B cell (primary cell): ENCODE results near the gene DEAF1. TPM values are rescaled to one million over a fixed set of nuclear protein-coding genes. Genes with fewer than 3 reads are reported as not detected.

Experiments used
- ATAC-seq: fragments of 200-7000 bp; cut with Tn5 transposase; one replicate; pipeline ENCODE4 v1.10.0; 2021; ENCODE audit warnings: low read depth, mild to moderate bottlenecking, moderate number of reproducible peaks, moderate library complexity
- CTCF ChIA-PET: fragments of 350-600 bp; sonication (Branson Sonifier 250); formaldehyde crosslinking; loops from one replicate; lab custom pipeline; 2021; ENCODE audit warnings: antibody characterized with exemption, inconsistent platforms; lab: Charles Lee
- POLR2A ChIA-PET: fragments of 350-600 bp; sonication (Branson Sonifier 250); formaldehyde crosslinking; loops from one replicate; lab custom pipeline; 2021; ENCODE audit warnings: antibody characterized with exemption; lab: Charles Lee
- DNase-seq: peaks from one replicate; pipeline ENCODE4 v3.0.0; 2013
- H2AFZ ChIP-seq: 2 replicates; pipeline ENCODE4 v1.6.1; 2012; ENCODE audit warnings: mild to moderate bottlenecking, low read depth, low read length; ENCODE audit not compliant: insufficient read depth, poor library complexity, severe bottlenecking
- H3K27ac ChIP-seq, 2 donors: 1 replicate in 1 of 2; 2 replicates in 1 of 2; pipeline ENCODE4 v1.5.1; 2012 to 2013; ENCODE audit warnings: low read length in 2 of 2, mild to moderate bottlenecking in 2 of 2, moderate library complexity in 1 of 2
- H3K27me3 ChIP-seq, 4 experiments: fragments of 200-600 bp in 1 of 4; sonication (generic) in 1 of 4; replicated peaks in 1 of 4; 1 replicate in 2 of 4; 2 replicates in 2 of 4; pipeline versions ENCODE4 v1.6.1 to v1.7.0; 2013 to 2016; ENCODE audit warnings: low read length in 3 of 4, mild to moderate bottlenecking in 2 of 4, mixed read lengths in 1 of 4, moderate library complexity in 1 of 4; ENCODE audit not compliant: insufficient read depth in 4 of 4, control insufficient read depth in 3 of 4; ENCODE audit errors: control extremely low read depth in 1 of 4
- H3K36me3 ChIP-seq, 2 experiments: replicated peaks in 1 of 2; 1 replicate in 1 of 2; 2 replicates in 1 of 2; pipeline versions ENCODE4 v1.6.1 to v1.7.1; 2013; ENCODE audit warnings: low read length in 1 of 2; ENCODE audit not compliant: insufficient read depth in 2 of 2, control insufficient read depth in 1 of 2; ENCODE audit errors: control extremely low read depth in 1 of 2, extremely low read depth in 1 of 2
- H3K4me1 ChIP-seq, 2 donors: fragments of 200-600 bp in 1 of 2; sonication (generic) in 1 of 2; 1 replicate in 1 of 2; 2 replicates in 1 of 2; pipeline versions ENCODE4 v1.5.1 to v1.6.1; 2013 to 2017; ENCODE audit warnings: low read length in 2 of 2; ENCODE audit not compliant: control insufficient read depth in 2 of 2, insufficient read depth in 2 of 2
- H3K4me2 ChIP-seq: replicated peaks from 2 replicates; pipeline ENCODE3; 2012; ENCODE audit warnings: mild to moderate bottlenecking, low read depth, low read length; ENCODE audit not compliant: poor library complexity, severe bottlenecking
- H3K4me3 ChIP-seq, 5 experiments: fragments of 200-600 bp in 1 of 5; sonication (generic) in 1 of 5; 1 replicate in 3 of 5; 2 replicates in 2 of 5; pipeline versions ENCODE4 v1.5.1 to v1.7.0; 2011 to 2016; ENCODE audit warnings: low read length in 4 of 5, mild to moderate bottlenecking in 4 of 5, low read depth in 2 of 5, control low read depth in 1 of 5, moderate library complexity in 1 of 5; ENCODE audit not compliant: insufficient read depth in 1 of 5; ENCODE audit errors: control extremely low read depth in 1 of 5, extremely low read depth in 1 of 5
- H3K79me2 ChIP-seq: fragments of 200-600 bp; sonication (generic); one replicate; pipeline ENCODE4 v1.6.0; 2016; ENCODE audit warnings: low read length; ENCODE audit not compliant: control insufficient read depth, insufficient read depth
- H3K9ac ChIP-seq: fragments of 200-600 bp; sonication (generic); 2 replicates; pipeline ENCODE4 v1.6.1; 2017; ENCODE audit warnings: mild to moderate bottlenecking, low read length, moderate library complexity
- H3K9me3 ChIP-seq, 3 donors: one replicate each; pipeline versions ENCODE4 v1.6.1 to v1.7.1; 2013; ENCODE audit warnings: low read length in 2 of 3; ENCODE audit not compliant: control insufficient read depth in 2 of 3, insufficient read depth in 1 of 3; ENCODE audit errors: control extremely low read depth in 1 of 3
- H4K20me1 ChIP-seq: 2 replicates; pipeline ENCODE4 v1.6.0; 2012; ENCODE audit warnings: mild to moderate bottlenecking, low read length; ENCODE audit not compliant: insufficient read depth, control insufficient read depth, poor library complexity, severe bottlenecking
- H3K27ac Mint-ChIP-seq: one replicate; pipeline ENCODE4 v1.8.0; 2021; ENCODE audit warnings: mixed read lengths
- H3K27me3 Mint-ChIP-seq: one replicate; pipeline ENCODE4 v1.8.0; 2021; ENCODE audit warnings: mixed read lengths
- H3K4me1 Mint-ChIP-seq: one replicate; pipeline ENCODE4 v1.8.0; 2021; ENCODE audit warnings: mixed read lengths
- H3K4me3 Mint-ChIP-seq: one replicate; pipeline ENCODE4 v1.8.0; 2021; ENCODE audit warnings: mixed read lengths
- H3K9me3 Mint-ChIP-seq: one replicate; pipeline ENCODE4 v1.8.0; 2022; ENCODE audit warnings: mixed read lengths; ENCODE audit not compliant: insufficient read depth
- EZH2 ChIP-seq: IDR thresholded peaks from 2 replicates; pipeline ENCODE4 v1.6.1; 2012; ENCODE audit warnings: borderline replicate concordance, low read depth, mild to moderate bottlenecking, moderate library complexity, low read length; ENCODE audit not compliant: insufficient read depth, poor library complexity, severe bottlenecking
- WGBS: methylation state at CpG from one replicate; pipeline ENCODE4 v1.1.5; 2013; ENCODE audit warnings: missing lambda C conversion rate; ENCODE audit not compliant: insufficient coverage; 5-methylcytosine and 5-hydroxymethylcytosine counted together
- intact Hi-C: fragments of 100-400 bp; cut with micrococcal nuclease; formaldehyde crosslinking; loops from one replicate; pipeline ENCODE4 v1.10.0; 2022
- polyA plus RNA-seq: library from polyadenylated mRNA; depleted of rRNA; stranded (reverse); fragments of >200 nt; gene quantifications from 2 replicates; pipeline ENCODE4 v1.2.3, GENCODE V29; 2012
- total RNA-seq, 2 donors: library from RNA; stranded (reverse); fragments of 120-200 nt in 1 of 2; gene quantifications; 1 replicate in 1 of 2; 2 replicates in 1 of 2; pipeline versions ENCODE4 v1.2.3 to v1.2.4, GENCODE V29; 2013 to 2022
- TF ChIP-seq, protein P1 (sequence below): fragments of 200-600 bp; IDR thresholded peaks from one replicate; pipeline ENCODE4 v1.8.0; 2022; ENCODE audit warnings: antibody characterized with exemption, mild to moderate bottlenecking

The DEAF1 gene
- total and polyA plus RNA-seq, 2 donors (not counting 1 experiment from before 2014, with no cell fraction given) = 31.8 to 53.6 TPM

- ATAC-seq (no peak), DNase-seq (no peak)
- H3K4me3 Mint-ChIP-seq = no peak overlapping the region
- Histone ChIP-seq H4K20me1 (peaks cover 62% of the 10 kb centered on the region), H3K4me3 (no peak overlapping the region), H3K9me3 (no peaks in the 10 kb centered on the region), H2AFZ (no peak overlapping the region), H3K27me3 (no peaks in the 10 kb centered on the region), H3K36me3 (peaks cover 0 to 72% of the 10 kb centered on the region in 2 experiments), H3K4me1 (no peaks in the 10 kb centered on the region), H3K4me2 (no peak overlapping the region), H3K79me2 (peaks cover 39% of the 10 kb centered on the region), H3K9ac (no peak overlapping the region), H3K27ac (no peak overlapping the region)
- no peaks in the 10 kb centered on the region for H3K9me3 Mint-ChIP-seq
- intact Hi-C loops = no loop called here
- TF ChIP-seq EZH2 = no peak
- TF ChIP-seq, protein P1, sequence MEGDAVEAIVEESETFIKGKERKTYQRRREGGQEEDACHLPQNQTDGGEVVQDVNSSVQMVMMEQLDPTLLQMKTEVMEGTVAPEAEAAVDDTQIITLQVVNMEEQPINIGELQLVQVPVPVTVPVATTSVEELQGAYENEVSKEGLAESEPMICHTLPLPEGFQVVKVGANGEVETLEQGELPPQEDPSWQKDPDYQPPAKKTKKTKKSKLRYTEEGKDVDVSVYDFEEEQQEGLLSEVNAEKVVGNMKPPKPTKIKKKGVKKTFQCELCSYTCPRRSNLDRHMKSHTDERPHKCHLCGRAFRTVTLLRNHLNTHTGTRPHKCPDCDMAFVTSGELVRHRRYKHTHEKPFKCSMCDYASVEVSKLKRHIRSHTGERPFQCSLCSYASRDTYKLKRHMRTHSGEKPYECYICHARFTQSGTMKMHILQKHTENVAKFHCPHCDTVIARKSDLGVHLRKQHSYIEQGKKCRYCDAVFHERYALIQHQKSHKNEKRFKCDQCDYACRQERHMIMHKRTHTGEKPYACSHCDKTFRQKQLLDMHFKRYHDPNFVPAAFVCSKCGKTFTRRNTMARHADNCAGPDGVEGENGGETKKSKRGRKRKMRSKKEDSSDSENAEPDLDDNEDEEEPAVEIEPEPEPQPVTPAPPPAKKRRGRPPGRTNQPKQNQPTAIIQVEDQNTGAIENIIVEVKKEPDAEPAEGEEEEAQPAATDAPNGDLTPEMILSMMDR = no peak
- H3K27me3 Mint-ChIP-seq = no peaks in the 10 kb centered on the region
- WGBS = 97% methylated on average over 10 of the region's 10 CpGs
- POLR2A ChIA-PET = no interaction called here
- no peak overlapping the region for H3K27ac Mint-ChIP-seq
- CTCF ChIA-PET = no interaction called here
- no peaks in the 10 kb centered on the region for H3K4me1 Mint-ChIP-seq
These were observed 99.6 kb downstream of the DEAF1 start for GRCh38 chr11:595400-595799.

Other genes with a start within 250 kb of the DEAF1 start
- 29.0 and 35.5 TPM in 2 replicates for gene PTDSS2, start 244.9 kb downstream of the DEAF1 start, total RNA-seq
- gene PTDSS2, start 244.9 kb downstream of the DEAF1 start, polyA plus RNA-seq = 15.4 and 22.1 TPM in 2 replicates
- gene RNH1, start 188.0 kb downstream of the DEAF1 start, total RNA-seq = 76.2 and 81.0 TPM in 2 replicates
- 156 and 159 TPM in 2 replicates for gene RNH1, start 188.0 kb downstream of the DEAF1 start, polyA plus RNA-seq
- 63.5 and 66.2 TPM in 2 replicates for gene HRAS, start 159.6 kb downstream of the DEAF1 start, total RNA-seq
- 86.0 and 110 TPM in 2 replicates for gene HRAS, start 159.6 kb downstream of the DEAF1 start, polyA plus RNA-seq
- 15.8 and 16.6 TPM in 2 replicates for gene LRRC56, start 157.7 kb downstream of the DEAF1 start, total RNA-seq
- 6.6 and 11.8 TPM in 2 replicates for gene LRRC56, start 157.7 kb downstream of the DEAF1 start, polyA plus RNA-seq
- gene LMNTD2, start 134.5 kb downstream of the DEAF1 start, total RNA-seq = 19.7 and 21.4 TPM in 2 replicates
- gene LMNTD2, start 134.5 kb downstream of the DEAF1 start, polyA plus RNA-seq = 29.6 and 34.9 TPM in 2 replicates
- gene RASSF7, start 134.3 kb downstream of the DEAF1 start, total RNA-seq = 24.7 and 29.8 TPM in 2 replicates
- gene RASSF7, start 134.3 kb downstream of the DEAF1 start, polyA plus RNA-seq = 59.0 and 89.3 TPM in 2 replicates
- gene PHRF1, start 118.8 kb downstream of the DEAF1 start, total RNA-seq = 57.9 and 63.5 TPM in 2 replicates
- gene PHRF1, start 118.8 kb downstream of the DEAF1 start, polyA plus RNA-seq = 21.2 and 22.3 TPM in 2 replicates
- 136 and 147 TPM in 2 replicates for gene IRF7, start 79.3 kb downstream of the DEAF1 start, total RNA-seq
- gene IRF7, start 79.3 kb downstream of the DEAF1 start, polyA plus RNA-seq = 170 and 184 TPM in 2 replicates
- not detected in 2 replicates for gene CDHR5, start 70.3 kb downstream of the DEAF1 start, total RNA-seq
- 0.04 and 0.09 TPM in 2 replicates for gene CDHR5, start 70.3 kb downstream of the DEAF1 start, polyA plus RNA-seq
- not detected in 2 replicates for gene SCT, start 68.0 kb downstream of the DEAF1 start, total RNA-seq
- not detected in 2 replicates for gene SCT, start 68.0 kb downstream of the DEAF1 start, polyA plus RNA-seq
- 1.3 TPM in 1 of 2 replicates, not detected in the other for gene DRD4, start 58.0 kb downstream of the DEAF1 start, total RNA-seq
- gene DRD4, start 58.0 kb downstream of the DEAF1 start, polyA plus RNA-seq = 0.17 TPM in 1 of 2 replicates, not detected in the other
- gene TMEM80, start 594 bp upstream of the DEAF1 start, total RNA-seq = 77.8 and 84.1 TPM in 2 replicates
- 56.9 and 72.5 TPM in 2 replicates for gene TMEM80, start 594 bp upstream of the DEAF1 start, polyA plus RNA-seq
- gene EPS8L2, start 11.0 kb upstream of the DEAF1 start, total RNA-seq = 12.7 and 13.9 TPM in 2 replicates
- gene EPS8L2, start 11.0 kb upstream of the DEAF1 start, polyA plus RNA-seq = 11.9 and 22.7 TPM in 2 replicates
- 105 and 116 TPM in 2 replicates for gene TALDO1, start 52.2 kb upstream of the DEAF1 start, total RNA-seq
- 71.0 and 82.4 TPM in 2 replicates for gene TALDO1, start 52.2 kb upstream of the DEAF1 start, polyA plus RNA-seq
- gene GATD1, start 82.3 kb upstream of the DEAF1 start, total RNA-seq = 70.0 and 80.0 TPM in 2 replicates
- gene GATD1, start 82.3 kb upstream of the DEAF1 start, polyA plus RNA-seq = 37.4 and 62.4 TPM in 2 replicates
- 0.39 and 0.49 TPM in 2 replicates for gene CEND1, start 94.9 kb upstream of the DEAF1 start, total RNA-seq
- 0.13 and 0.20 TPM in 2 replicates for gene CEND1, start 94.9 kb upstream of the DEAF1 start, polyA plus RNA-seq
- 25.7 and 28.2 TPM in 2 replicates for gene SLC25A22, start 103.1 kb upstream of the DEAF1 start, total RNA-seq
- gene SLC25A22, start 103.1 kb upstream of the DEAF1 start, polyA plus RNA-seq = 45.7 and 50.9 TPM in 2 replicates
- 32.5 and 39.2 TPM in 2 replicates for gene PIDD1, start 110.0 kb upstream of the DEAF1 start, total RNA-seq
- 58.4 and 59.2 TPM in 2 replicates for gene PIDD1, start 110.0 kb upstream of the DEAF1 start, polyA plus RNA-seq
- gene RPLP2, start 114.7 kb upstream of the DEAF1 start, total RNA-seq = 3,814 and 3,947 TPM in 2 replicates
- 525 and 3,297 TPM in 2 replicates for gene RPLP2, start 114.7 kb upstream of the DEAF1 start, polyA plus RNA-seq
- 182 and 208 TPM in 2 replicates for gene PNPLA2, start 123.7 kb upstream of the DEAF1 start, total RNA-seq
- gene PNPLA2, start 123.7 kb upstream of the DEAF1 start, polyA plus RNA-seq = 276 and 313 TPM in 2 replicates
- 9.7 and 13.5 TPM in 2 replicates for gene CRACR2B, start 132.7 kb upstream of the DEAF1 start, total RNA-seq
- 13.6 and 67.7 TPM in 2 replicates for gene CRACR2B, start 132.7 kb upstream of the DEAF1 start, polyA plus RNA-seq
- 24.3 and 25.5 TPM in 2 replicates for gene CD151, start 137.7 kb upstream of the DEAF1 start, total RNA-seq
- 24.4 and 27.8 TPM in 2 replicates for gene CD151, start 137.7 kb upstream of the DEAF1 start, polyA plus RNA-seq
- gene POLR2L, start 147.3 kb upstream of the DEAF1 start, total RNA-seq = 39.0 and 44.4 TPM in 2 replicates
- gene POLR2L, start 147.3 kb upstream of the DEAF1 start, polyA plus RNA-seq = 39.1 and 80.8 TPM in 2 replicates
- 2.2 and 2.9 TPM in 2 replicates for gene TSPAN4, start 147.6 kb upstream of the DEAF1 start, total RNA-seq
- gene TSPAN4, start 147.6 kb upstream of the DEAF1 start, polyA plus RNA-seq = 5.3 and 7.4 TPM in 2 replicates
- 62.5 and 68.1 TPM in 2 replicates for gene CHID1, start 215.6 kb upstream of the DEAF1 start, total RNA-seq
- gene CHID1, start 215.6 kb upstream of the DEAF1 start, polyA plus RNA-seq = 24.1 and 31.0 TPM in 2 replicates
- 53.1 and 54.5 TPM in 2 replicates for gene AP2A2, start 230.6 kb upstream of the DEAF1 start, total RNA-seq
- gene AP2A2, start 230.6 kb upstream of the DEAF1 start, polyA plus RNA-seq = 57.0 and 62.8 TPM in 2 replicates